Keratinocyte (primary cell): ENCODE data around the gene KDM3B. TPM values are rescaled to one million over a fixed set of nuclear protein-coding genes. Genes with fewer than 3 reads are reported as not detected.

Experiments
- DNase-seq: peaks from one replicate; pipeline ENCODE4 v3.0.0-alpha.2; 2011; ENCODE audit warnings: low read depth, missing footprints, low spot score
- FAIRE-seq: peaks from 2 replicates; lab custom pipeline; 2011; peaks lifted over from hg19 to GRCh38; lab: Jason Lieb, UNC
- H2AFZ ChIP-seq: 2 replicates; pipeline ENCODE4 v1.6.0; 2012; ENCODE audit warnings: low read length, control low read depth, inconsistent platforms; ENCODE audit not compliant: control insufficient read depth
- H3K27ac ChIP-seq: 2 replicates; pipeline ENCODE4 v1.5.1; 2011; ENCODE audit warnings: low read length; ENCODE audit not compliant: control insufficient read depth, insufficient read depth
- H3K27me3 ChIP-seq: 3 replicates; pipeline ENCODE4 v1.6.0; 2011; ENCODE audit warnings: low read length; ENCODE audit not compliant: control insufficient read depth, insufficient read depth; ENCODE audit errors: extremely low read depth
- H3K36me3 ChIP-seq, 2 experiments: 2 replicates in 1 of 2; 3 replicates in 1 of 2; pipeline ENCODE4 v1.5.1; 2011; ENCODE audit warnings: low read length in 2 of 2, mild to moderate bottlenecking in 1 of 2; ENCODE audit not compliant: control insufficient read depth in 2 of 2, insufficient read depth in 2 of 2; ENCODE audit errors: extremely low read depth in 1 of 2
- H3K4me1 ChIP-seq: 3 replicates; pipeline ENCODE4 v1.5.1; 2011; ENCODE audit warnings: low read length; ENCODE audit not compliant: control insufficient read depth, insufficient read depth; ENCODE audit errors: extremely low read depth
- H3K4me2 ChIP-seq: 3 replicates; pipeline ENCODE4 v1.6.0; 2011; ENCODE audit warnings: low read depth, low read length; ENCODE audit not compliant: control insufficient read depth, insufficient read depth; ENCODE audit errors: extremely low read depth
- H3K4me3 ChIP-seq, 3 experiments: fragments of 200-600 bp in 1 of 3; sonication (generic) in 1 of 3; 2 replicates in 2 of 3; 3 replicates in 1 of 3; pipeline ENCODE4 v1.5.1; 2011 to 2016; ENCODE audit warnings: low read length in 3 of 3, mild to moderate bottlenecking in 3 of 3, control low read depth in 2 of 3, inconsistent platforms in 1 of 3, low read depth in 1 of 3, mixed read lengths in 1 of 3, mixed run types in 1 of 3, moderate library complexity in 1 of 3; ENCODE audit not compliant: control insufficient read depth in 2 of 3, insufficient read depth in 2 of 3; ENCODE audit errors: extremely low read depth in 1 of 3
- H3K79me2 ChIP-seq: 2 replicates; pipeline ENCODE4 v1.6.0; 2012; ENCODE audit warnings: low read length; ENCODE audit not compliant: control insufficient read depth, insufficient read depth
- H3K9ac ChIP-seq: 3 replicates; pipeline ENCODE4 v1.6.0; 2011; ENCODE audit warnings: low read length; ENCODE audit not compliant: control insufficient read depth, insufficient read depth; ENCODE audit errors: extremely low read depth
- H3K9me1 ChIP-seq: 3 replicates; pipeline ENCODE4 v1.6.0; 2011; ENCODE audit warnings: low read length; ENCODE audit not compliant: control insufficient read depth, insufficient read depth; ENCODE audit errors: extremely low read depth
- H3K9me3 ChIP-seq: 2 replicates; pipeline ENCODE4 v1.5.1; 2012; ENCODE audit warnings: low read depth, low read length; ENCODE audit not compliant: control insufficient read depth
- H4K20me1 ChIP-seq: 3 replicates; pipeline ENCODE4 v1.6.0; 2011; ENCODE audit warnings: low read length; ENCODE audit not compliant: control insufficient read depth, insufficient read depth; ENCODE audit errors: extremely low read depth
- EZH2 ChIP-seq: IDR thresholded peaks from one replicate; pipeline ENCODE4 v1.6.1; 2012; ENCODE audit warnings: inconsistent platforms, mild to moderate bottlenecking, low read length, moderate library complexity
- dilution Hi-C: fragments of 300-500 bp; cut with MboI; formaldehyde crosslinking; loops from one replicate; pipeline ENCODE4 v1.7.0; 2020; ENCODE audit warnings: low sequenced_read_pairs; ENCODE audit not compliant: extremely low pct_ligation_motif_present
- polyA plus RNA-seq, 5 experiments: library from polyadenylated mRNA; depleted of rRNA in 3 of 5; stranded (reverse) in 3 of 5; stranded (forward) in 1 of 5; unstranded in 1 of 5; fragments of >200 nt; gene quantifications; 1 replicate in 1 of 5; 2 replicates in 3 of 5; 3 replicates in 1 of 5; pipeline versions ENCODE4 v1.2.1 to v1.2.3, GENCODE V29; 2011 to 2012; ENCODE audit warnings: missing spikeins in 2 of 5, low read depth in 1 of 5, low replicate concordance in 1 of 5
- TF ChIP-seq, protein P1 (sequence below), 3 experiments: IDR thresholded peaks in 1 of 3; conservative IDR thresholded peaks in 1 of 3; optimal IDR thresholded peaks in 1 of 3; 2 replicates in 2 of 3; 3 replicates in 1 of 3; pipeline versions ENCODE3 to v1.5.1; 2011; ENCODE audit warnings: low read length in 3 of 3, mild to moderate bottlenecking in 3 of 3, moderate library complexity in 2 of 3, control low read depth in 1 of 3, inconsistent platforms in 1 of 3; ENCODE audit not compliant: insufficient read depth in 2 of 3; ENCODE audit errors: extremely low read depth in 1 of 3

KDM3B gene
- polyA plus RNA-seq, 1 donor (not counting 4 experiments of a cell fraction or from before 2014, with no cell fraction given) = 28.8 TPM

DNA sequence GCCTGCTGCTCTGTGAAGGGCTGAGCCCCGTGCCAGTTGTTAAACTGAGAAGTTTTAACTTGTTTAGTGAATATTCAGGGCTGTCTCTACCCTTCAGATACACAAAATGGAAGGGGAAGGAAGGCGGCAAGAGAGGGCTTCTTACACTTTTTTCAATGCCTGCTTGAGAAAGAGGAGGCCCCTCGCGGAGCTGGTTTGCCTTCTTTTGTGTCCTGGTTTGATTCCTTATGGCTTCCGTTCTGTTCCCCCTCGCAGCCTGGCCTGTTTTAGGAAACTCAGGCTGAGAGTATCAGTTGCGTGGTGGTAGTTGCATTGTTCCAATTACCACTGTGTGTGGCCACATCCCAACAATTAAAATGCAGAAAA, 13.4 kb upstream of the KDM3B start:
- peaks cover 36% of the 10 kb centered on the region for H3K79me2 ChIP-seq
- H3K9me3 ChIP-seq = no peaks in the 10 kb centered on the region
- TF ChIP-seq EZH2 = no peak
- TF ChIP-seq, protein P1, sequence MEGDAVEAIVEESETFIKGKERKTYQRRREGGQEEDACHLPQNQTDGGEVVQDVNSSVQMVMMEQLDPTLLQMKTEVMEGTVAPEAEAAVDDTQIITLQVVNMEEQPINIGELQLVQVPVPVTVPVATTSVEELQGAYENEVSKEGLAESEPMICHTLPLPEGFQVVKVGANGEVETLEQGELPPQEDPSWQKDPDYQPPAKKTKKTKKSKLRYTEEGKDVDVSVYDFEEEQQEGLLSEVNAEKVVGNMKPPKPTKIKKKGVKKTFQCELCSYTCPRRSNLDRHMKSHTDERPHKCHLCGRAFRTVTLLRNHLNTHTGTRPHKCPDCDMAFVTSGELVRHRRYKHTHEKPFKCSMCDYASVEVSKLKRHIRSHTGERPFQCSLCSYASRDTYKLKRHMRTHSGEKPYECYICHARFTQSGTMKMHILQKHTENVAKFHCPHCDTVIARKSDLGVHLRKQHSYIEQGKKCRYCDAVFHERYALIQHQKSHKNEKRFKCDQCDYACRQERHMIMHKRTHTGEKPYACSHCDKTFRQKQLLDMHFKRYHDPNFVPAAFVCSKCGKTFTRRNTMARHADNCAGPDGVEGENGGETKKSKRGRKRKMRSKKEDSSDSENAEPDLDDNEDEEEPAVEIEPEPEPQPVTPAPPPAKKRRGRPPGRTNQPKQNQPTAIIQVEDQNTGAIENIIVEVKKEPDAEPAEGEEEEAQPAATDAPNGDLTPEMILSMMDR (optimal IDR thresholded peaks at IDR 0.05 in 1 of 3, IDR thresholded peaks at IDR 0.05 in 1 of 3, conservative IDR thresholded peaks at IDR 0.05 in 1 of 3; ENCODE audit: extremely low read depth in 1 of 3, insufficient read depth in 2 of 3, low read length in 3 of 3) = no peak
- H4K20me1 ChIP-seq = no peaks in the 10 kb centered on the region
- peak overlapping the region; percentile 80 to 92 (median 92) for H3K4me3 ChIP-seq
- peak overlapping the region; percentile 4 for H2AFZ ChIP-seq
- peak overlapping the region; percentile 93 for H3K4me2 ChIP-seq
- H3K4me1 ChIP-seq = peaks cover 17% of the 10 kb centered on the region
- H3K36me3 ChIP-seq = peaks cover 6 to 14% of the 10 kb centered on the region in 2 experiments
- no peak for FAIRE-seq
- H3K9ac ChIP-seq = peak overlapping the region; percentile 98
- no peaks in the 10 kb centered on the region for H3K27me3 ChIP-seq
- dilution Hi-C loops = no loop called here
- H3K9me1 ChIP-seq = peaks cover 2% of the 10 kb centered on the region
- no peak for DNase-seq
- peak overlapping the region; percentile 98 for H3K27ac ChIP-seq

DNA sequence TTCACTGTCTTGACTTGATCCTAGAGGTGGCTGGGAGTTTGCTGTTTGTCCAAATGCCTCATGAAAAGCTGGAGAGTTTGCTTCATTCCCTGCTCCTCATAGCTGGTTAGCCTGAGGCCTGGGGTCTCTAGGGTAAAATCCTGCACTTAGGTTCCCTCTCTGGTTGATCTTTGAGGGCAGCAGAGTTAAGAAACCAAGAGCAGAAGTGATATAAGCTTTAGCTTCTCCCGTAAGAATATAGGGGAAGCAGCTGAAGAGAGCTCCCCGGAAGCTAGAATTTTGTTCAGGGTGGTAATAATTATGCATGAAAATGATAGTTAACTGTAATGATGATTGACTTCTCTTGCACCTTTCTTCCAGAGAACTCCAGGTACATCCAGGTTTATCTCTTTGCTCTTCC, 13.0 kb upstream of the KDM3B start:
- dilution Hi-C loops = no loop called here
- Histone ChIP-seq H3K27ac (peak overlapping the region; percentile 98), H3K9ac (peak overlapping the region; percentile 98), H3K4me1 (peaks cover 17% of the 10 kb centered on the region), H3K4me2 (peak overlapping the region; percentile 93), H3K9me1 (peaks cover 2% of the 10 kb centered on the region), H3K27me3 (no peaks in the 10 kb centered on the region), H4K20me1 (no peaks in the 10 kb centered on the region), H2AFZ (peak overlapping the region; percentile 4), H3K79me2 (peaks cover 36% of the 10 kb centered on the region), H3K9me3 (no peaks in the 10 kb centered on the region), H3K4me3 (peak overlapping the region; percentile 80 to 92 (median 92)), H3K36me3 (peaks cover 6 to 17% of the 10 kb centered on the region in 2 experiments)
- TF ChIP-seq, protein P1 (optimal IDR thresholded peaks at IDR 0.05 in 1 of 3, IDR thresholded peaks at IDR 0.05 in 1 of 3, conservative IDR thresholded peaks at IDR 0.05 in 1 of 3; ENCODE audit: extremely low read depth in 1 of 3, insufficient read depth in 2 of 3, low read length in 3 of 3) = no peak
- DNase-seq = no peak
- FAIRE-seq = no peak
